Psoas muscle (tissue), 8 donors: ENCODE data around the gene CYB5D1. TPM values are rescaled to one million over a fixed set of nuclear protein-coding genes. Genes with fewer than 3 reads are reported as not detected.

ENCODE experiments used
- ATAC-seq, 4 donors: fragments of 200-7000 bp; cut with Tn5 transposase; one replicate each; pipeline ENCODE4 v1.9.1; 2020; ENCODE audit warnings: moderate library complexity in 3 of 4, mild to moderate bottlenecking in 2 of 4
- DNase-seq, 2 donors: peaks; one replicate each; pipeline ENCODE4 v3.0.0-alpha.2; 2020
- H3K27ac ChIP-seq: fragments of 200-600 bp; one replicate; pipeline ENCODE4 v1.8.0; 2022
- H3K27me3 ChIP-seq, 3 donors: fragments of 200-600 bp in 1 of 3; one replicate each; pipeline versions ENCODE4 v1.6.1 to v1.8.0; 2013 to 2022; ENCODE audit warnings: low read length in 2 of 3, mild to moderate bottlenecking in 2 of 3, moderate library complexity in 1 of 3; ENCODE audit not compliant: insufficient read depth in 3 of 3
- H3K36me3 ChIP-seq, 2 donors: fragments of 200-600 bp in 1 of 2; one replicate each; pipeline versions ENCODE4 v1.6.1 to v1.8.0; 2013 to 2022; ENCODE audit warnings: low read depth in 1 of 2, mild to moderate bottlenecking in 1 of 2, moderate library complexity in 1 of 2; ENCODE audit not compliant: insufficient read depth in 1 of 2
- H3K4me1 ChIP-seq: fragments of 200-600 bp; one replicate; pipeline ENCODE4 v1.8.0; 2022
- H3K4me3 ChIP-seq: fragments of 200-600 bp; one replicate; pipeline ENCODE4 v1.8.0; 2022; ENCODE audit warnings: mild to moderate bottlenecking
- H3K9me3 ChIP-seq: fragments of 200-600 bp; one replicate; pipeline ENCODE4 v1.8.0; 2022
- CTCF ChIP-seq: fragments of 200-600 bp; IDR thresholded peaks from one replicate; pipeline ENCODE4 v1.8.0; 2022; ENCODE audit warnings: antibody characterized with exemption
- WGBS, 3 donors: extraction: QIAGEN DNeasy Blood & Tissue Kit; methylation state at CpG; one replicate each; pipeline versions ENCODE4 v1.1.6 to v1.1.7; 2013; 5-methylcytosine and 5-hydroxymethylcytosine counted together
- intact Hi-C, 2 donors: fragments of 100-400 bp; cut with DNase I; formaldehyde crosslinking; loops; one replicate each; pipeline versions ENCODE4 v1.11.0 to v1.14.2; 2022
- polyA plus RNA-seq, 3 donors: library from polyadenylated mRNA; stranded (reverse); fragments of 200-250 nt; gene quantifications; one replicate each; pipeline ENCODE4 v1.2.3, GENCODE V29; 2013
- total RNA-seq, 4 donors: library from RNA; stranded (reverse); fragmentation: NEBNext Ultra II Directional in 2 of 4; extraction: Animal tissue kit (Norgen Biotek cat#: 25700) in 2 of 4; gene quantifications; one replicate each; pipeline versions ENCODE4 v1.2.1 to v1.2.4, GENCODE V29; 2021 to 2023
- donor health status: healthy with polysubstance abuse.
- donor health status: DM: no; HTN: no; CAD: no; lungs with moderate emphysema.
- donor health status: Bipolar disorder and iron deficiency.
- donor health status: healthy.
- donor health status: DM: yes; HTN: yes; CAD: no.
- donor health status: DM: no; HTN: no; CAD: no.
- donor health status: DM: no; HTN: no; CAD: no.
- donor health status: DM: yes; HTN: yes; CAD: no.

The CYB5D1 gene
- total and polyA plus RNA-seq, 7 donors = 7.1 to 31.7 (median 10.4) TPM

- ATAC-seq (no peak), DNase-seq (no peak)
- 83 to 89% (median 86%) methylated on average over 5 of the region's 5 CpGs for WGBS, 3 donors
- TF ChIP-seq CTCF = no peak
- intact Hi-C loops = no loop called here
- Histone ChIP-seq H3K36me3 (no peaks in the 10 kb centered on the region), H3K4me3 (no peak overlapping the region), H3K4me1 (no peaks in the 10 kb centered on the region), H3K27me3 (no peaks in the 10 kb centered on the region), H3K27ac (no peak overlapping the region), H3K9me3 (no peaks in the 10 kb centered on the region)
Observed at GRCh38 chr17:7814969-7815368, 42.8 kb upstream of the CYB5D1 start.

GRCh38 chr17:7816926-7817642 lies 40.7 kb upstream of the CYB5D1 start:
- DNase-seq = no peak
- TF ChIP-seq CTCF = no peak
- H3K9me3 ChIP-seq = no peaks in the 10 kb centered on the region
- no peak overlapping the region for H3K4me3 ChIP-seq
- no peak overlapping the region for H3K27ac ChIP-seq
- no peaks in the 10 kb centered on the region for H3K4me1 ChIP-seq
- no peak for ATAC-seq
- no peaks in the 10 kb centered on the region for H3K36me3 ChIP-seq
- no peaks in the 10 kb centered on the region for H3K27me3 ChIP-seq
- WGBS, 3 donors = 80 to 83% (median 81%) methylated on average over 10 of the region's 10 CpGs
- intact Hi-C loops = no loop called here

GRCh38 chr17:7817643-7817964 lies 40.2 kb upstream of the CYB5D1 start:
- ATAC-seq = no peak
- no peak for DNase-seq
- Histone ChIP-seq H3K36me3 (no peaks in the 10 kb centered on the region), H3K4me1 (no peaks in the 10 kb centered on the region), H3K27ac (no peak overlapping the region), H3K27me3 (no peaks in the 10 kb centered on the region), H3K4me3 (no peak overlapping the region), H3K9me3 (no peaks in the 10 kb centered on the region)
- TF ChIP-seq CTCF = no peak
- WGBS, 3 donors = 82 to 87% (median 85%) methylated on average over 9 of the region's 9 CpGs
- intact Hi-C loops = no loop called here

GRCh38 chr17:7818026-7818425 lies 39.8 kb upstream of the CYB5D1 start:
- no peaks in the 10 kb centered on the region for H3K27me3 ChIP-seq
- TF ChIP-seq CTCF = no peak
- H3K36me3 ChIP-seq = no peaks in the 10 kb centered on the region

More at GRCh38 chr17:7818026-7818425, 39.8 kb upstream of the CYB5D1 start:
- Histone ChIP-seq H3K27ac (no peak overlapping the region), H3K9me3 (no peaks in the 10 kb centered on the region), H3K4me3 (no peak overlapping the region), H3K4me1 (no peaks in the 10 kb centered on the region)
- intact Hi-C loops = no loop called here
- 76 to 85% (median 81%) methylated on average over 10 of the region's 10 CpGs for WGBS, 3 donors
- ATAC-seq (no peak), DNase-seq (no peak)
